GM19193 (cell line): ENCODE results near the gene MBNL2.

Experiments
- POLR2A ChIP-seq: IDR thresholded peaks from 4 replicates; pipeline ENCODE4 v1.6.1; 2011; ENCODE audit not compliant: insufficient read depth, insufficient read length; ENCODE audit errors: extremely low read depth

Gene MBNL2

GRCh38 chr13:97321616-97322321, 99.6 kb downstream of the MBNL2 start:
- TF ChIP-seq POLR2A = no peak

GRCh38 chr13:97322740-97323342, 100.7 kb downstream of the MBNL2 start:
- TF ChIP-seq POLR2A = no peak

- no peak for TF ChIP-seq POLR2A
These were observed 102.0 kb downstream of the MBNL2 start for GRCh38 chr13:97324115-97324514.

GRCh38 chr13:97325738-97326137, 103.6 kb downstream of the MBNL2 start:
- no peak for TF ChIP-seq POLR2A

- TF ChIP-seq POLR2A = no peak
These were observed 105.0 kb downstream of the MBNL2 start for GRCh38 chr13:97327086-97327485.

- no peak for TF ChIP-seq POLR2A
These were observed 105.5 kb downstream of the MBNL2 start for GRCh38 chr13:97327506-97328221.

GRCh38 chr13:97328222-97328790, 106.2 kb downstream of the MBNL2 start:
- no peak for TF ChIP-seq POLR2A

GRCh38 chr13:97329331-97329730, 107.2 kb downstream of the MBNL2 start:
- no peak for TF ChIP-seq POLR2A

- TF ChIP-seq POLR2A = no peak
These were observed 108.3 kb downstream of the MBNL2 start for GRCh38 chr13:97330448-97330847.

- TF ChIP-seq POLR2A = no peak
These were observed 110.6 kb downstream of the MBNL2 start for GRCh38 chr13:97332742-97333141.

GRCh38 chr13:97333983-97334382, 111.8 kb downstream of the MBNL2 start:
- no peak for TF ChIP-seq POLR2A

GRCh38 chr13:97334690-97335089, 112.6 kb downstream of the MBNL2 start:
- TF ChIP-seq POLR2A = no peak

- TF ChIP-seq POLR2A = no peak
These were observed 113.5 kb downstream of the MBNL2 start for GRCh38 chr13:97335488-97336134.

- no peak for TF ChIP-seq POLR2A
These were observed 115.9 kb downstream of the MBNL2 start for GRCh38 chr13:97337985-97338499.

- no peak for TF ChIP-seq POLR2A
These were observed 116.4 kb downstream of the MBNL2 start for GRCh38 chr13:97338571-97338970.
